ENCODE measurements around the gene TAOK3.

GRCh38 chr12:118327391-118327790 is 45.3 kb downstream of the TAOK3 start:
- no peak for TF ChIP-seq CBX3 (IDR thresholded peaks at IDR 0.05; ENCODE audit: borderline replicate concordance in 1 of 2, low read length in 2 of 2)
- TF ChIP-seq POLR2A (conservative IDR thresholded peaks at IDR 0.05) = no peak
- TF ChIP-seq ATF3 (IDR thresholded peaks at IDR 0.05) = no peak
- no peak for TF ChIP-seq ATF3 (CRISPR knock-in tag; conservative IDR thresholded peaks at IDR 0.05)
- TF ChIP-seq CTCF (IDR thresholded peaks at IDR 0.05 in 2 of 3, conservative IDR thresholded peaks at IDR 0.05 in 1 of 3; ENCODE audit: insufficient read depth in 2 of 3, low read depth in 1 of 3, low read length in 3 of 3) = no peak
- TF ChIP-seq NBN (IDR thresholded peaks at IDR 0.05; ENCODE audit: low read depth) = no peak
- no peak for TF ChIP-seq STAT6 (CRISPR knock-in tag; IDR thresholded peaks at IDR 0.05)
- no peak for TF ChIP-seq CREB1 (IDR thresholded peaks at IDR 0.05)
- TF ChIP-seq CREB1 (CRISPR knock-in tag; IDR thresholded peaks at IDR 0.05) = no peak
- no peak for TF ChIP-seq MTA2 (IDR thresholded peaks at IDR 0.05; ENCODE audit: low read depth)
- no peak for TF ChIP-seq CLOCK (CRISPR knock-in tag; IDR thresholded peaks at IDR 0.05; ENCODE audit: borderline replicate concordance)
- TF ChIP-seq TAF1 (IDR thresholded peaks at IDR 0.05; ENCODE audit: control insufficient read depth, extremely low read depth, insufficient read depth, low read length, severe bottlenecking) = no peak

Data from K562 (cell line).